ENCODE results near the gene PRODH. TPM values are rescaled to one million over a fixed set of nuclear protein-coding genes. Genes with fewer than 3 reads are reported as not detected.
"Not testable (repeated sequence)": the region's sequence is repeated elsewhere in the genome, so short reads cannot be mapped to it uniquely, and the experiment has no call there.

Gene PRODH
- total RNA-seq, 1 experiment from 2014 or later = 1.1 TPM

DNA sequence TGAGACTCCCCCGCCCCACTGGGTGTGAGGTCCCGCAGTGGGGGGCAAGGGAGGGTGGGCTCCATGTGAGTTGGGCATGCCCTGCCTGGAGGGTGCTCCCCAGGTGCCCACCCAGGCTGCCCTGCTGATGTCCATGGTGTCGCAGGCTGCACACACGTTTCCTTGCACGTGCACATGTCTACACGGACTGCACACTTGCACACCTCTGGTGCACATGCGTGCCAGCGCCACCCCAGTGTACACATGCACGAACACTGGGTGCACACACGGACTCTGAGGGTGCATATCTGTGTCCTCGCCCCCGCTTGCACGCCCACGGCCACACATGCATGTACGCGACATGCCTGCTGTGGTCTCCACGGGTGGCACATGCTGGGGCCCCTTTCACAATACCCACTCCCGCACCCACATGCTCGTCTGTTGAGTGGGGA is 35.2 kb upstream of the PRODH start:
- TF ChIP-seq EZH2 (IDR thresholded peaks at IDR 0.05; ENCODE audit: low read depth) = no peak
- TF ChIP-seq, protein P1, sequence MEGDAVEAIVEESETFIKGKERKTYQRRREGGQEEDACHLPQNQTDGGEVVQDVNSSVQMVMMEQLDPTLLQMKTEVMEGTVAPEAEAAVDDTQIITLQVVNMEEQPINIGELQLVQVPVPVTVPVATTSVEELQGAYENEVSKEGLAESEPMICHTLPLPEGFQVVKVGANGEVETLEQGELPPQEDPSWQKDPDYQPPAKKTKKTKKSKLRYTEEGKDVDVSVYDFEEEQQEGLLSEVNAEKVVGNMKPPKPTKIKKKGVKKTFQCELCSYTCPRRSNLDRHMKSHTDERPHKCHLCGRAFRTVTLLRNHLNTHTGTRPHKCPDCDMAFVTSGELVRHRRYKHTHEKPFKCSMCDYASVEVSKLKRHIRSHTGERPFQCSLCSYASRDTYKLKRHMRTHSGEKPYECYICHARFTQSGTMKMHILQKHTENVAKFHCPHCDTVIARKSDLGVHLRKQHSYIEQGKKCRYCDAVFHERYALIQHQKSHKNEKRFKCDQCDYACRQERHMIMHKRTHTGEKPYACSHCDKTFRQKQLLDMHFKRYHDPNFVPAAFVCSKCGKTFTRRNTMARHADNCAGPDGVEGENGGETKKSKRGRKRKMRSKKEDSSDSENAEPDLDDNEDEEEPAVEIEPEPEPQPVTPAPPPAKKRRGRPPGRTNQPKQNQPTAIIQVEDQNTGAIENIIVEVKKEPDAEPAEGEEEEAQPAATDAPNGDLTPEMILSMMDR (conservative IDR thresholded peaks at IDR 0.05) = no peak
- no TSS peak for BruUV-seq (replicated peaks)
- CTCF ChIA-PET = no interaction called here
- POLR2A ChIA-PET (ENCODE audit: unreplicated experiment) = no interaction called here
- no peak overlapping the region for H3K4me2 ChIP-seq
- DNase-seq = no peak
- H3F3A ChIP-seq (ENCODE audit: insufficient read depth, low read depth) = no peaks in the 10 kb centered on the region
- no peaks in the 10 kb centered on the region for H3K4me1 ChIP-seq (replicated peaks; ENCODE audit: insufficient read depth)
- H3K27ac ChIP-seq = no peak overlapping the region
- intact Hi-C loops (cut with micrococcal nuclease; ENCODE audit: unreplicated experiment) = no loop called here
- H4K20me1 ChIP-seq (ENCODE audit: insufficient read depth) = no peaks in the 10 kb centered on the region
- H3K27me3 ChIP-seq (ENCODE audit: insufficient read depth, low read depth) = peaks cover 6% of the 10 kb centered on the region; the same call in 1 of the 2 replicates
- no peaks in the 10 kb centered on the region for H3K9me2 ChIP-seq (ENCODE audit: insufficient read depth)
- H2AFZ ChIP-seq = no peak overlapping the region
- no peaks in the 10 kb centered on the region for H3K9me3 ChIP-seq (ENCODE audit: insufficient read depth, low read depth)
- H3K4me3 ChIP-seq = no peak overlapping the region
- no peaks in the 10 kb centered on the region for H3K79me2 ChIP-seq (ENCODE audit: low read depth)
- H3K36me3 ChIP-seq (ENCODE audit: low read depth) = no peaks in the 10 kb centered on the region

- ChIA-PET POLR2A (ENCODE audit: unreplicated experiment) (no interaction called here), CTCF (no interaction called here)
- no peak for DNase-seq
- Histone ChIP-seq H3K27me3 (ENCODE audit: insufficient read depth, low read depth) (peaks cover 6% of the 10 kb centered on the region; the same call in 1 of the 2 replicates), H2AFZ (no peak overlapping the region), H4K20me1 (ENCODE audit: insufficient read depth) (no peaks in the 10 kb centered on the region), H3K4me3 (peak overlapping the region; percentile 44; the same call in 1 of the 2 replicates), H3K4me1 (replicated peaks; ENCODE audit: insufficient read depth) (no peaks in the 10 kb centered on the region), H3K4me2 (peak overlapping the region; percentile 64; the same call in 1 of the 2 replicates), H3K27ac (no peak overlapping the region), H3K36me3 (ENCODE audit: low read depth) (no peaks in the 10 kb centered on the region), H3F3A (ENCODE audit: insufficient read depth, low read depth) (no peaks in the 10 kb centered on the region), H3K9me2 (ENCODE audit: insufficient read depth) (no peaks in the 10 kb centered on the region), H3K9me3 (ENCODE audit: insufficient read depth, low read depth) (no peaks in the 10 kb centered on the region), H3K79me2 (ENCODE audit: low read depth) (no peaks in the 10 kb centered on the region)
- no TSS peak for BruUV-seq (replicated peaks)
- intact Hi-C loops (cut with micrococcal nuclease; ENCODE audit: unreplicated experiment) = no loop called here
- no peak; the same call in 1 of the 2 replicates for TF ChIP-seq EZH2 (IDR thresholded peaks at IDR 0.05; ENCODE audit: low read depth)
- TF ChIP-seq, protein P1 (conservative IDR thresholded peaks at IDR 0.05) = no peak
Measured at GRCh38 chr22:18970948-18971315, 34.8 kb upstream of the PRODH start.

GRCh38 chr22:18970176-18970947 is 34.3 kb upstream of the PRODH start:
- Histone ChIP-seq H3K9me3 (ENCODE audit: insufficient read depth, low read depth) (no peaks in the 10 kb centered on the region), H3K4me2 (peak overlapping the region; percentile 64), H3F3A (ENCODE audit: insufficient read depth, low read depth) (no peaks in the 10 kb centered on the region), H4K20me1 (ENCODE audit: insufficient read depth) (no peaks in the 10 kb centered on the region), H3K27me3 (ENCODE audit: insufficient read depth, low read depth) (peaks cover 6% of the 10 kb centered on the region; the same call in 1 of the 2 replicates), H3K79me2 (ENCODE audit: low read depth) (no peaks in the 10 kb centered on the region), H3K9me2 (ENCODE audit: insufficient read depth) (no peaks in the 10 kb centered on the region), H2AFZ (no peak overlapping the region), H3K4me3 (peak overlapping the region; percentile 44; the same call in 1 of the 2 replicates), H3K4me1 (replicated peaks; ENCODE audit: insufficient read depth) (no peaks in the 10 kb centered on the region), H3K27ac (no peak overlapping the region), H3K36me3 (ENCODE audit: low read depth) (no peaks in the 10 kb centered on the region)
- DNase-seq = no peak
- ChIA-PET POLR2A (ENCODE audit: unreplicated experiment) (no interaction called here), CTCF (no interaction called here)
- intact Hi-C loops (cut with micrococcal nuclease; ENCODE audit: unreplicated experiment) = no loop called here
- BruUV-seq (replicated peaks) = no TSS peak
- TF ChIP-seq, protein P1 (conservative IDR thresholded peaks at IDR 0.05) = no peak
- TF ChIP-seq EZH2 (IDR thresholded peaks at IDR 0.05; ENCODE audit: low read depth) = peak; percentile 97; the same call in 1 of the 2 replicates

GRCh38 chr22:18969158-18969942 is 33.3 kb upstream of the PRODH start:
- H3K4me2 ChIP-seq; intact Hi-C loops (cut with micrococcal nuclease; ENCODE audit: unreplicated experiment); H3K27ac ChIP-seq: not testable (repeated sequence)

More at GRCh38 chr22:18969158-18969942, 33.3 kb upstream of the PRODH start:
- CTCF ChIA-PET; H3K9me2 ChIP-seq (ENCODE audit: insufficient read depth); H3K9me3 ChIP-seq (ENCODE audit: insufficient read depth, low read depth); H3F3A ChIP-seq (ENCODE audit: insufficient read depth, low read depth); H3K4me3 ChIP-seq; DNase-seq; H3K4me1 ChIP-seq (replicated peaks; ENCODE audit: insufficient read depth); H3K27me3 ChIP-seq (ENCODE audit: insufficient read depth, low read depth); H4K20me1 ChIP-seq (ENCODE audit: insufficient read depth); H3K79me2 ChIP-seq (ENCODE audit: low read depth); BruUV-seq (replicated peaks); H3K36me3 ChIP-seq (ENCODE audit: low read depth); POLR2A ChIA-PET (ENCODE audit: unreplicated experiment); H2AFZ ChIP-seq: not testable (repeated sequence)

Data from PC-9 (cell line).